Right renal cortex interstitium (tissue), 3 donors: ENCODE results near the gene GRM7. TPM values are rescaled to one million over a fixed set of nuclear protein-coding genes. Genes with fewer than 3 reads are reported as not detected.

ENCODE experiments used
- DNase-seq, 3 donors: peaks; one replicate each; pipeline ENCODE4 v3.0.0-alpha.2; 2013; ENCODE audit warnings: low read depth in 3 of 3, low spot score in 2 of 3
- polyA plus RNA-seq, 3 donors: library from polyadenylated mRNA; unstranded; fragments of 120-200 nt; gene quantifications; one replicate each; pipeline ENCODE4 v1.2.1, GENCODE V29; 2013; ENCODE audit not compliant: insufficient read length in 3 of 3

The GRM7 gene
- polyA plus RNA-seq, 3 donors, result 1.7 to 2.9 (median 2.2) TPM

GRCh38 chr3:7106635-7107034 lies 245.7 kb downstream of the GRM7 start:
- no peak for DNase-seq

GRCh38 chr3:7112523-7113056 lies 251.7 kb downstream of the GRM7 start:
- no peak for DNase-seq

GRCh38 chr3:7144697-7145308 lies 283.9 kb downstream of the GRM7 start:
- DNase-seq, result no peak

GRCh38 chr3:7146529-7146928 lies 285.6 kb downstream of the GRM7 start:
- no peak for DNase-seq

GRCh38 chr3:7158516-7158915 lies 297.6 kb downstream of the GRM7 start:
- no peak for DNase-seq

GRCh38 chr3:7160689-7161088 lies 299.8 kb downstream of the GRM7 start:
- DNase-seq, result no peak

GRCh38 chr3:7166460-7166859 lies 305.5 kb downstream of the GRM7 start:
- DNase-seq, result no peak

GRCh38 chr3:7171493-7171892 lies 310.6 kb downstream of the GRM7 start:
- DNase-seq, result no peak

GRCh38 chr3:7172996-7173395 lies 312.1 kb downstream of the GRM7 start:
- DNase-seq, result no peak

GRCh38 chr3:7188551-7188950 lies 327.6 kb downstream of the GRM7 start:
- DNase-seq, result no peak

GRCh38 chr3:7190095-7190494 lies 329.2 kb downstream of the GRM7 start:
- DNase-seq, result no peak

GRCh38 chr3:7193269-7193668 lies 332.4 kb downstream of the GRM7 start:
- DNase-seq, result no peak

- DNase-seq, result no peak
Observed at GRCh38 chr3:7194071-7194835, 333.3 kb downstream of the GRM7 start.

- no peak for DNase-seq
Observed at GRCh38 chr3:7195934-7196333, 335.0 kb downstream of the GRM7 start.

GRCh38 chr3:7201784-7202183 lies 340.9 kb downstream of the GRM7 start:
- no peak for DNase-seq

- DNase-seq, result no peak
Observed at GRCh38 chr3:7203969-7204847, 343.3 kb downstream of the GRM7 start.

- DNase-seq, result no peak
Observed at GRCh38 chr3:7204848-7205156, 343.9 kb downstream of the GRM7 start.

- DNase-seq, result no peak
Observed at GRCh38 chr3:7205535-7205934, 344.6 kb downstream of the GRM7 start.

GRCh38 chr3:7205962-7206361 lies 345.0 kb downstream of the GRM7 start:
- DNase-seq, result no peak

- no peak for DNase-seq
Observed at GRCh38 chr3:7207125-7207524, 346.2 kb downstream of the GRM7 start.

GRCh38 chr3:7207928-7208327 lies 347.0 kb downstream of the GRM7 start:
- no peak for DNase-seq
